Esophagus squamous epithelium (tissue), 4 donors: Measurements from ENCODE around the gene NRCAM.

Experiments
- POLR2A ChIP-seq, 4 donors: fragments of 450-650 bp; IDR thresholded peaks; one replicate each; pipeline ENCODE4 v1.6.1; 2017; ENCODE audit warnings: antibody characterized with exemption in 4 of 4, mild to moderate bottlenecking in 4 of 4, moderate library complexity in 3 of 4
- TF ChIP-seq, protein P1 (sequence below), 6 experiments: fragments of 450-650 bp in 4 of 6; fragments of 200-600 bp in 2 of 6; sonication (generic) in 2 of 6; IDR thresholded peaks; one replicate each; pipeline ENCODE4 v1.5.1; 2016 to 2019; ENCODE audit warnings: antibody characterized with exemption in 6 of 6, mild to moderate bottlenecking in 4 of 6, moderate library complexity in 4 of 6

GRCh38 chr7:108417144-108417543 lies 39.1 kb downstream of the NRCAM start:
- TF ChIP-seq, protein P1, sequence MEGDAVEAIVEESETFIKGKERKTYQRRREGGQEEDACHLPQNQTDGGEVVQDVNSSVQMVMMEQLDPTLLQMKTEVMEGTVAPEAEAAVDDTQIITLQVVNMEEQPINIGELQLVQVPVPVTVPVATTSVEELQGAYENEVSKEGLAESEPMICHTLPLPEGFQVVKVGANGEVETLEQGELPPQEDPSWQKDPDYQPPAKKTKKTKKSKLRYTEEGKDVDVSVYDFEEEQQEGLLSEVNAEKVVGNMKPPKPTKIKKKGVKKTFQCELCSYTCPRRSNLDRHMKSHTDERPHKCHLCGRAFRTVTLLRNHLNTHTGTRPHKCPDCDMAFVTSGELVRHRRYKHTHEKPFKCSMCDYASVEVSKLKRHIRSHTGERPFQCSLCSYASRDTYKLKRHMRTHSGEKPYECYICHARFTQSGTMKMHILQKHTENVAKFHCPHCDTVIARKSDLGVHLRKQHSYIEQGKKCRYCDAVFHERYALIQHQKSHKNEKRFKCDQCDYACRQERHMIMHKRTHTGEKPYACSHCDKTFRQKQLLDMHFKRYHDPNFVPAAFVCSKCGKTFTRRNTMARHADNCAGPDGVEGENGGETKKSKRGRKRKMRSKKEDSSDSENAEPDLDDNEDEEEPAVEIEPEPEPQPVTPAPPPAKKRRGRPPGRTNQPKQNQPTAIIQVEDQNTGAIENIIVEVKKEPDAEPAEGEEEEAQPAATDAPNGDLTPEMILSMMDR (IDR thresholded peaks at IDR 0.05), result no peak
- TF ChIP-seq POLR2A (IDR thresholded peaks at IDR 0.05), result no peak
